Transverse colon (tissue), 4 donors: ENCODE data around the gene PCDHGA1. TPM values are rescaled to one million over a fixed set of nuclear protein-coding genes. Genes with fewer than 3 reads are reported as not detected.
A peak's percentile ranks its signal among the peaks of the same experiment; 100 is the strongest.
"Not testable (repeated sequence)": the region's sequence is repeated elsewhere in the genome, so short reads cannot be mapped to it uniquely, and the experiment has no call there.

Experiments used
- DNase-seq: peaks from one replicate; pipeline ENCODE4 v3.0.0-alpha.2; 2019
- H3K27ac ChIP-seq, 4 donors: fragments of 200-600 bp; sonication (generic); 2 replicates each; pipeline ENCODE4 v1.5.1; 2016 to 2018; ENCODE audit warnings: inconsistent platforms in 4 of 4
- H3K27me3 ChIP-seq: fragments of 200-600 bp; sonication (generic); 2 replicates; pipeline ENCODE4 v1.5.1; 2017; ENCODE audit warnings: inconsistent platforms
- H3K36me3 ChIP-seq, 4 donors: fragments of 200-600 bp; sonication (generic); 2 replicates each; pipeline ENCODE4 v1.5.1; 2017 to 2019; ENCODE audit warnings: inconsistent platforms in 4 of 4
- H3K4me1 ChIP-seq, 4 donors: fragments of 200-600 bp; sonication (generic); 2 replicates each; pipeline ENCODE4 v1.5.1; 2017 to 2020; ENCODE audit warnings: inconsistent platforms in 4 of 4
- H3K4me3 ChIP-seq, 4 donors: fragments of 200-600 bp; sonication (generic); 1 replicate in 1 of 4; 2 replicates in 3 of 4; pipeline versions ENCODE4 v1.5.1 to v1.6.1; 2017 to 2019; ENCODE audit warnings: inconsistent platforms in 4 of 4
- H3K9me3 ChIP-seq, 2 donors: fragments of 200-600 bp; sonication (generic); 2 replicates each; pipeline ENCODE4 v1.5.1; 2017 to 2019; ENCODE audit warnings: inconsistent platforms in 2 of 2
- CTCF ChIP-seq, 5 experiments: fragments of 200-600 bp in 3 of 5; fragments of 450-650 bp in 2 of 5; sonication (generic) in 3 of 5; IDR thresholded peaks; 1 replicate in 2 of 5; 2 replicates in 3 of 5; pipeline ENCODE4 v1.5.1; 2016 to 2017; ENCODE audit warnings: antibody characterized with exemption in 5 of 5, inconsistent platforms in 3 of 5, mild to moderate bottlenecking in 2 of 5, moderate library complexity in 1 of 5
- EP300 ChIP-seq: sonication (generic); formaldehyde crosslinking; IDR thresholded peaks from one replicate; pipeline ENCODE4 v1.6.1; 2017; ENCODE audit warnings: antibody characterized with exemption, low read depth
- POLR2A ChIP-seq: fragments of 450-650 bp; IDR thresholded peaks from one replicate; pipeline ENCODE4 v1.6.1; 2016; ENCODE audit warnings: antibody characterized with exemption, mild to moderate bottlenecking, moderate library complexity
- POLR2AphosphoS5 ChIP-seq, 3 donors: sonication (generic); formaldehyde crosslinking; IDR thresholded peaks; one replicate each; pipeline ENCODE4 v1.6.1; 2016; ENCODE audit warnings: antibody characterized with exemption in 3 of 3
- WGBS, 2 donors: methylation state at CpG; one replicate each; pipeline ENCODE4 v1.1.5; 2018; ENCODE audit warnings: low coverage in 1 of 2; 5-methylcytosine and 5-hydroxymethylcytosine counted together
- in situ Hi-C, 4 donors: fragments of 200-750 bp; cut with MboI; loops; one replicate each; pipeline versions ENCODE4 v1.15.0 to v1.15.1; 2017; ENCODE audit warnings: low sequenced_read_pairs in 3 of 4, low pct_ligation_motif_present in 1 of 4, low pct_unique_long_range_greater_than_20kb in 1 of 4
- intact Hi-C: fragments of 100-400 bp; cut with DNase I; formaldehyde crosslinking; loops from one replicate; pipeline ENCODE4 v1.15.1; 2023; ENCODE audit warnings: low total_unique reads
- total RNA-seq, 4 donors: library from RNA; depleted of rRNA; stranded (reverse); fragments of >200 nt; gene quantifications; one replicate each; pipeline ENCODE4 v1.1.0, GENCODE V29; 2016

PCDHGA1 gene
- total RNA-seq, 4 donors from 2014 or later = 0.55 to 0.64 TPM; not detected in 2

- H3K4me1 ChIP-seq, H3K27me3 ChIP-seq, H3K27ac ChIP-seq, intact Hi-C loops, DNase-seq, H3K36me3 ChIP-seq: not testable (repeated sequence)
- Histone ChIP-seq H3K9me3 (peaks cover 74 to 89% of the 10 kb centered on the region in 2 donors), H3K4me3 (peak within 1 kb of the TSS in 1 of 4 donors; percentile 21)
- TF ChIP-seq CTCF (IDR thresholded peaks at IDR 0.05) = peak in 1 of 5 experiments; percentile 6
- WGBS, 2 donors = 43 to 44% methylated on average over 10 to 23 of the region's 40 CpGs
- in situ Hi-C loops = loop anchor here in 1 of 4 donors (25.0 kb wide), 1 partner anchor 175 kb away; the partner anchor contains the start of genes PCDHB12, PCDHB13 and PCDHB14
Observed at GRCh38 chr5:141387557-141388311, 57.4 kb downstream of the PCDHGA1 start, which contains the start of gene PCDHGB4. Gene PCDHGB4, plus strand, starts transcription at chr5:141387698. Its CDS starts 187 bp downstream, at chr5:141387885.

DNA sequence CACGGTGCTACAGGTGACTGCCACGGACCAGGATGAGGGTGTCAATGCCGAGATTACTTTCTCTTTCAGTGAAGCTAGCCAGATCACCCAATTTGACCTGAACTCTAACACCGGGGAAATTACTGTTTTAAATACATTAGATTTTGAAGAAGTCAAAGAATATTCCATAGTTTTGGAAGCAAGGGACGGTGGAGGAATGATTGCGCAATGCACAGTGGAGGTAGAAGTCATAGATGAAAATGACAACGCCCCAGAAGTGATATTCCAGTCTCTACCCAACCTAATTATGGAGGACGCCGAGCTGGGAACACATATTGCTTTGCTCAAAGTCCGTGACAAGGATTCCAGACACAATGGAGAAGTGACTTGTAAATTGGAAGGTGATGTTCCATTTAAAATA lies 58.3 kb downstream of the PCDHGA1 start:
- no peak for DNase-seq
- peaks cover 76 to 89% of the 10 kb centered on the region in 2 donors for H3K9me3 ChIP-seq
- H3K36me3 ChIP-seq = no peaks in the 10 kb centered on the region
- no peak overlapping the region for H3K4me3 ChIP-seq
- no peaks in the 10 kb centered on the region for H3K4me1 ChIP-seq
- TF ChIP-seq POLR2AphosphoS5 (IDR thresholded peaks at IDR 0.05) (no peak), EP300 (no peak), CTCF (IDR thresholded peaks at IDR 0.05) (no peak), POLR2A (no peak)
- H3K27ac ChIP-seq = no peak overlapping the region
- H3K27me3 ChIP-seq = peaks cover 8% of the 10 kb centered on the region
- in situ Hi-C loops (loop anchor here in 1 of 4 donors (25.0 kb wide), 1 partner anchor 176 kb away; the partner anchor contains the start of genes PCDHB12, PCDHB13 and PCDHB14), intact Hi-C loops (no loop called here)
- WGBS, 2 donors = 66 to 71% methylated on average over 6 to 10 of the region's 10 CpGs

GRCh38 chr5:141389153-141390042 lies 59.1 kb downstream of the PCDHGA1 start:
- TF ChIP-seq POLR2A (no peak), EP300 (no peak), POLR2AphosphoS5 (IDR thresholded peaks at IDR 0.05) (no peak)
- H3K4me1 ChIP-seq = no peaks in the 10 kb centered on the region
- in situ Hi-C loops = loop anchor here in 1 of 4 donors (25.0 kb wide), 1 partner anchor 177 kb away; the partner anchor contains the start of genes PCDHB12, PCDHB13 and PCDHB14
- no peaks in the 10 kb centered on the region for H3K36me3 ChIP-seq
- no peak overlapping the region for H3K4me3 ChIP-seq
- no peak for DNase-seq
- intact Hi-C loops = no loop called here
- 76 to 80% methylated on average over 3 to 65 of the region's 77 CpGs for WGBS, 2 donors
- peaks cover 74 to 89% of the 10 kb centered on the region in 2 donors for H3K9me3 ChIP-seq
- no peak overlapping the region for H3K27ac ChIP-seq
- peaks cover 11% of the 10 kb centered on the region for H3K27me3 ChIP-seq

GRCh38 chr5:141392429-141393198 lies 62.3 kb downstream of the PCDHGA1 start, which contains the start of gene PCDHGA8:
Gene PCDHGA8, plus strand, starts transcription at chr5:141392633. Its CDS starts 181 bp downstream, at chr5:141392814.
- DNase-seq = no peak
- intact Hi-C loops = no loop called here
- H3K4me3 ChIP-seq = no peak within 1 kb of the TSS
- 30 to 65% methylated on average over 6 to 38 of the region's 38 CpGs for WGBS, 2 donors
- no peak for TF ChIP-seq CTCF (IDR thresholded peaks at IDR 0.05)
- no peak for TF ChIP-seq POLR2AphosphoS5 (IDR thresholded peaks at IDR 0.05)
- in situ Hi-C loops = loop anchor here in 1 of 4 donors (25.0 kb wide), 1 partner anchor 180 kb away; the partner anchor contains the start of genes PCDHB12, PCDHB13 and PCDHB14
- peaks cover 63 to 83% of the 10 kb centered on the region in 2 donors for H3K9me3 ChIP-seq
- no peak within 1 kb of the TSS for H3K27ac ChIP-seq
- H3K27me3 ChIP-seq = peaks cover 23% of the 10 kb centered on the region
- no peaks in the 10 kb centered on the region for H3K36me3 ChIP-seq
- no peaks in the 10 kb centered on the region for H3K4me1 ChIP-seq
